Measurements from ENCODE around the gene PTPRJ.
"Not testable (repeated sequence)": the region's sequence is repeated elsewhere in the genome, so short reads cannot be mapped to it uniquely, and the experiment has no call there.

The PTPRJ gene

GRCh38 chr11:47980088-47980906 lies at the start of gene PTPRJ:
Gene PTPRJ, plus strand, starts transcription at chr11:47980559. Its CDS starts 354 bp downstream, at chr11:47980913.
- peak in 1 of 2 donors; percentile 53 for DNase-seq (ENCODE audit: low read depth in 2 of 2)

GRCh38 chr11:47932544-47932943 lies 47.8 kb upstream of the PTPRJ start:
- no peak for DNase-seq (ENCODE audit: low read depth in 2 of 2)

- DNase-seq (ENCODE audit: low read depth in 2 of 2): not testable (repeated sequence)
Observed at GRCh38 chr11:47933797-47934196, 46.6 kb upstream of the PTPRJ start.

- DNase-seq (ENCODE audit: low read depth in 2 of 2): no peak
Observed at GRCh38 chr11:47938791-47939560, 41.4 kb upstream of the PTPRJ start.

- no peak for DNase-seq (ENCODE audit: low read depth in 2 of 2)
Observed at GRCh38 chr11:47940904-47941649, 39.3 kb upstream of the PTPRJ start.

- no peak for DNase-seq (ENCODE audit: low read depth in 2 of 2)
Observed at GRCh38 chr11:47941907-47942558, 38.3 kb upstream of the PTPRJ start.

GRCh38 chr11:47943721-47944586 lies 36.4 kb upstream of the PTPRJ start:
- DNase-seq (ENCODE audit: low read depth in 2 of 2): no peak

- DNase-seq (ENCODE audit: low read depth in 2 of 2): no peak
Observed at GRCh38 chr11:47944632-47945031, 35.7 kb upstream of the PTPRJ start.

GRCh38 chr11:47946682-47947559 lies 33.4 kb upstream of the PTPRJ start:
- DNase-seq (ENCODE audit: low read depth in 2 of 2): peak in 1 of 2 donors; percentile 19

- no peak for DNase-seq (ENCODE audit: low read depth in 2 of 2)
Observed at GRCh38 chr11:47948137-47948536, 32.2 kb upstream of the PTPRJ start.

GRCh38 chr11:47949001-47949675 lies 31.2 kb upstream of the PTPRJ start:
- DNase-seq (ENCODE audit: low read depth in 2 of 2): not testable (repeated sequence)

GRCh38 chr11:47950396-47950795 lies 30.0 kb upstream of the PTPRJ start:
- peak; percentile 27 to 30 for DNase-seq (ENCODE audit: low read depth in 2 of 2)

GRCh38 chr11:47951504-47951903 lies 28.9 kb upstream of the PTPRJ start:
- not testable (repeated sequence) for DNase-seq (ENCODE audit: low read depth in 2 of 2)

- no peak for DNase-seq (ENCODE audit: low read depth in 2 of 2)
Observed at GRCh38 chr11:47955061-47955755, 25.2 kb upstream of the PTPRJ start.

- DNase-seq (ENCODE audit: low read depth in 2 of 2): no peak
Observed at GRCh38 chr11:47960015-47960414, 20.3 kb upstream of the PTPRJ start.

GRCh38 chr11:47961383-47961782 lies 19.0 kb upstream of the PTPRJ start:
- DNase-seq (ENCODE audit: low read depth in 2 of 2): no peak

GRCh38 chr11:47964546-47964945 lies 15.8 kb upstream of the PTPRJ start:
- no peak for DNase-seq (ENCODE audit: low read depth in 2 of 2)

All from stimulated activated CD4-positive, alpha-beta T cell treated with anti-CD3 and anti-CD28 coated beads, Interleukin-4, amount 100 ng/mL, for 48 hours (primary cell).